Inflammatory macrophage treated with lipopolysaccharide for 4 hours (primary cell): ENCODE data around the gene MTHFD2L.

Source experiments
- DNase-seq: peaks from one replicate; pipeline ENCODE4 v3.0.0-alpha.2; 2020

The MTHFD2L gene

GRCh38 chr4:74344031-74344430 lies 186.1 kb downstream of the MTHFD2L start:
- DNase-seq: no peak
